ENCODE measurements around the gene CRBN.
A peak's percentile ranks its signal among the peaks of the same experiment; 100 is the strongest.

Gene CRBN

DNA sequence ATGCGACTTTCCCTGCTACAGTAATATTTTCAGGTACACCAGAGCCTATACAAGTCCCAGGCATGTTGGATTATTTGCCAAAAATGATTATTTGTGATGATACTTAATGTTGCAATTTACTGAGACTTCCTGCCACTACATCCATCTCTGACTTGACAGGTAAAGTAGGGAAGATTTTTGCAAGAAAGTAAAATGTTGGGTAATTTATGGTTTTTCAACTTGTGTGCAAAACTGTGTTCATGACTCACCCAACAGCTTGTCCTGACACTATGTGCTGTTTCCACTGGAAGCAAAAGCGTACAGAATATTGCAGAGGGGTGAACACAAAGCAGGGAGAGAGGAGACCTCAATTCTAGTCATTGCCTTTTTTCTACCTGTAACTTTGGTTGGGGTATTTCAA lies 5.4 kb upstream of the CRBN start:
- no peaks in the 10 kb centered on the region for H3K79me2 ChIP-seq (ENCODE audit: insufficient read depth, low read length)
- no peak overlapping the region for H3K4me3 ChIP-seq (ENCODE audit: low read length, poor library complexity, severe bottlenecking)
- H3K4me2 ChIP-seq (ENCODE audit: low read depth, low read length, poor library complexity, severe bottlenecking) = no peak overlapping the region
- H3K36me3 ChIP-seq (ENCODE audit: insufficient read depth, low read length) = no peaks in the 10 kb centered on the region
- H3K27me3 ChIP-seq (ENCODE audit: insufficient read depth, low read length, poor library complexity, severe bottlenecking) = no peaks in the 10 kb centered on the region
- no peaks in the 10 kb centered on the region for H3K9me2 ChIP-seq (replicated peaks; ENCODE audit: low read depth, low read length)
- TF ChIP-seq CTCF (conservative IDR thresholded peaks at IDR 0.05; ENCODE audit: low read length) = no peak
- no peak for TF ChIP-seq EZH2phosphoT487 (IDR thresholded peaks at IDR 0.05; ENCODE audit: borderline replicate concordance)
- H3F3A ChIP-seq (ENCODE audit: low read depth) = no peaks in the 10 kb centered on the region
- H4K20me1 ChIP-seq (ENCODE audit: insufficient read depth, low read length, poor library complexity, severe bottlenecking) = no peaks in the 10 kb centered on the region
- H3K4me1 ChIP-seq (ENCODE audit: insufficient read depth, low read length, poor library complexity, severe bottlenecking) = peaks cover 17% of the 10 kb centered on the region
- H3K9me3 ChIP-seq (ENCODE audit: insufficient read depth, low read depth, low read length) = peaks cover 5% of the 10 kb centered on the region; the same call in 1 of the 2 replicates
- H3K9ac ChIP-seq (ENCODE audit: low read depth, low read length, poor library complexity, severe bottlenecking) = no peak overlapping the region
- H2AFZ ChIP-seq (ENCODE audit: low read length) = no peak overlapping the region

DNA sequence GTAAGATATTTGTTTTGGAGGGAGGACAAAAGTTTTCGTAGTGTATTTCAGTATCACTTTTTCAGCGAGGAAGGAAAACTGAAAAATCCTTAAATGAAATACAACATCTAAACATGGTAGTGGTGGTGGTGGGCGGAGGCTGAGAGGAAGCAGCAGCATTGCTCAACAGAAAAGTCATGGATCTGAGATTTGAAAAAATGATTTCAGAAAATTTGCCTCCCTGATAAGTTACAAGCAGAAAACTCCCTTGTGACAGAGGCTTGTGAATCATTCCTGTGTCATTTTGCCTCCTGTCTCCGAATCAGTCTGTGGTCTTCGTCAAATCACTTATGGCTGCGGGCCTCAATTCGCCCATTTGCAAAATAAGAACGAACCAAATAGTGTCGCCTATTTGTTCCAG lies 965 bp upstream of the CRBN start:
- no peaks in the 10 kb centered on the region for H3F3A ChIP-seq (ENCODE audit: low read depth)
- no peaks in the 10 kb centered on the region for H3K36me3 ChIP-seq (ENCODE audit: insufficient read depth, low read length)
- peaks cover 29% of the 10 kb centered on the region for H4K20me1 ChIP-seq (ENCODE audit: insufficient read depth, low read length, poor library complexity, severe bottlenecking)
- H2AFZ ChIP-seq (ENCODE audit: low read length) = peak overlapping the region; percentile 93
- peaks cover 43% of the 10 kb centered on the region for H3K4me1 ChIP-seq (ENCODE audit: insufficient read depth, low read length, poor library complexity, severe bottlenecking)
- H3K27me3 ChIP-seq (ENCODE audit: insufficient read depth, low read length, poor library complexity, severe bottlenecking) = no peaks in the 10 kb centered on the region
- no peak overlapping the region for H3K4me3 ChIP-seq (ENCODE audit: low read length, poor library complexity, severe bottlenecking)
- no peaks in the 10 kb centered on the region for H3K9me2 ChIP-seq (replicated peaks; ENCODE audit: low read depth, low read length)
- TF ChIP-seq EZH2phosphoT487 (IDR thresholded peaks at IDR 0.05; ENCODE audit: borderline replicate concordance) (no peak), CTCF (conservative IDR thresholded peaks at IDR 0.05; ENCODE audit: low read length) (no peak)
- H3K9me3 ChIP-seq (ENCODE audit: insufficient read depth, low read depth, low read length) = no peaks in the 10 kb centered on the region
- H3K9ac ChIP-seq (ENCODE audit: low read depth, low read length, poor library complexity, severe bottlenecking) = no peak overlapping the region
- H3K79me2 ChIP-seq (ENCODE audit: insufficient read depth, low read length) = peaks cover 40% of the 10 kb centered on the region
- no peak overlapping the region for H3K4me2 ChIP-seq (ENCODE audit: low read depth, low read length, poor library complexity, severe bottlenecking)

DNA sequence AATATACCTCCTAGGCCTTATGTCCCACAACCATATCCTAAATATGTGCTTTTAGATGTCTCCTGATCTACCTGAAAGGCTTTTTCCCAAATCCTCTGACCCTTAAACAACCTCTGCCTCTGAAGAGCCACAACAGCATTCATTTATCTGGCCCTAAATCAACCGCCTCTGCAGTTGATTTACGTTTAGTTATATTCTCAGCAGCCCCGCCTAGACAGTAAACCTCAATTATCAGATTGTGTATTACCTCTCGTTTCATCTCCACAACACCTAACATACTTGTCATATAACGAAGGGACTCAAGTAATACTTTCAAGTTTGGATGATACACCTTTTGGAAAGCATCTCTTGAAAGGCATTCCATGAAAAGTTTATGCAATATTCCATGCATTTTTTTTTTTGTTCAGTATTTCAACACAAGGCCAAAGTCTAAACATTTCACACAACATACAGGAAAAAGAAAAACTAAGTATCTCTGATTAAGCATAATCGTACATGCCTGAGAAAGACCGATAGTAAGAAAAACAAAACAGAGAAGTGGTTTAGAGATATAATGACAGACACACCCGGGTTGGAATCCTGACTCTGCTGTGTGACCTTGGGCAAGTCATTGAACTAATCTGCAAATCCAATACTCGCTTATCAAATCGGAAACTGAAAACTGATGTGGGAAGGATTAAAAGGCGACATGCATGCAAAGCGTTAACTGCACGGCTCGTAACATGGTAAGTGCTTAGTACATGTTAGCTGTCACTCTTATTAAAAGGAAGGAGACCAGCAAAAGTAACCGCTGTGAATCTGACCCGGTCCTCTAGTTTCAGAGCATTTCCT lies 778 bp downstream of the CRBN start:
- peak overlapping the region; percentile 100 for H3K4me2 ChIP-seq (ENCODE audit: low read depth, low read length, poor library complexity, severe bottlenecking)
- H3F3A ChIP-seq (ENCODE audit: low read depth) = no peaks in the 10 kb centered on the region
- peak overlapping the region; percentile 99 for H3K4me3 ChIP-seq (ENCODE audit: low read length, poor library complexity, severe bottlenecking)
- H3K27me3 ChIP-seq (ENCODE audit: insufficient read depth, low read length, poor library complexity, severe bottlenecking) = no peaks in the 10 kb centered on the region
- H2AFZ ChIP-seq (ENCODE audit: low read length) = peak overlapping the region; percentile 80
- H3K79me2 ChIP-seq (ENCODE audit: insufficient read depth, low read length) = peaks cover 55% of the 10 kb centered on the region
- H3K4me1 ChIP-seq (ENCODE audit: insufficient read depth, low read length, poor library complexity, severe bottlenecking) = peaks cover 56% of the 10 kb centered on the region
- H3K36me3 ChIP-seq (ENCODE audit: insufficient read depth, low read length) = no peaks in the 10 kb centered on the region
- TF ChIP-seq CTCF (conservative IDR thresholded peaks at IDR 0.05; ENCODE audit: low read length) (no peak), EZH2phosphoT487 (IDR thresholded peaks at IDR 0.05; ENCODE audit: borderline replicate concordance) (no peak)
- H3K9me2 ChIP-seq (replicated peaks; ENCODE audit: low read depth, low read length) = no peaks in the 10 kb centered on the region
- H3K9me3 ChIP-seq (ENCODE audit: insufficient read depth, low read depth, low read length) = no peaks in the 10 kb centered on the region
- peak overlapping the region; percentile 91 for H3K9ac ChIP-seq (ENCODE audit: low read depth, low read length, poor library complexity, severe bottlenecking)
- H4K20me1 ChIP-seq (ENCODE audit: insufficient read depth, low read length, poor library complexity, severe bottlenecking) = peaks cover 29% of the 10 kb centered on the region

All from Loucy (cell line).